Prostate gland (tissue), 2 donors: ENCODE data around the gene TNFRSF1B. TPM values are rescaled to one million over a fixed set of nuclear protein-coding genes. Genes with fewer than 3 reads are reported as not detected.

Source experiments
- DNase-seq: peaks from one replicate; pipeline ENCODE4 v3.0.0-alpha.2; 2019; ENCODE audit warnings: low spot score
- H3K27ac ChIP-seq, 2 donors: fragments of 200-600 bp; sonication (generic); 2 replicates each; pipeline ENCODE4 v1.5.1; 2017 to 2019
- H3K27me3 ChIP-seq: fragments of 200-600 bp; sonication (generic); replicated peaks from 2 replicates; pipeline ENCODE4 v1.5.1; 2019; ENCODE audit not compliant: insufficient read depth
- H3K36me3 ChIP-seq, 2 donors: fragments of 200-600 bp; sonication (generic); 1 replicate in 1 of 2; 2 replicates in 1 of 2; pipeline versions ENCODE4 v1.5.1 to v1.8.1; 2017 to 2019
- H3K4me1 ChIP-seq: fragments of 200-600 bp; sonication (generic); replicated peaks from 2 replicates; pipeline ENCODE4 v1.5.1; 2019
- H3K4me3 ChIP-seq, 2 donors: fragments of 200-600 bp; sonication (generic); 2 replicates each; pipeline ENCODE4 v1.5.1; 2017 to 2019
- H3K9me3 ChIP-seq: fragments of 200-600 bp; sonication (generic); 2 replicates; pipeline ENCODE4 v1.5.1; 2017
- POLR2A ChIP-seq: fragments of 450-650 bp; IDR thresholded peaks from one replicate; pipeline ENCODE4 v1.6.1; 2016; ENCODE audit warnings: antibody characterized with exemption, mild to moderate bottlenecking
- POLR2AphosphoS5 ChIP-seq: sonication (generic); formaldehyde crosslinking; IDR thresholded peaks from one replicate; pipeline ENCODE4 v1.6.1; 2017; ENCODE audit warnings: antibody characterized with exemption
- WGBS: methylation state at CpG from one replicate; pipeline ENCODE4 v1.1.5; 2018; 5-methylcytosine and 5-hydroxymethylcytosine counted together
- intact Hi-C: fragments of 100-400 bp; cut with DNase I; formaldehyde crosslinking; loops from one replicate; pipeline ENCODE4 v1.14.2; 2022
- total RNA-seq, 2 donors: library from RNA; depleted of rRNA; stranded (reverse); fragments of >200 nt; gene quantifications; one replicate each; pipeline ENCODE4 v1.1.0, GENCODE V29; 2016
- TF ChIP-seq, protein P1 (sequence below), 4 experiments: fragments of 200-600 bp in 2 of 4; fragments of 450-650 bp in 2 of 4; sonication (generic) in 2 of 4; IDR thresholded peaks; 1 replicate in 3 of 4; 2 replicates in 1 of 4; pipeline ENCODE4 v1.5.1; 2016 to 2019; ENCODE audit warnings: antibody characterized with exemption in 4 of 4, mild to moderate bottlenecking in 2 of 4, moderate library complexity in 2 of 4

The TNFRSF1B gene
- total RNA-seq, 2 donors from 2014 or later: 10.9 to 18.4 TPM

DNA sequence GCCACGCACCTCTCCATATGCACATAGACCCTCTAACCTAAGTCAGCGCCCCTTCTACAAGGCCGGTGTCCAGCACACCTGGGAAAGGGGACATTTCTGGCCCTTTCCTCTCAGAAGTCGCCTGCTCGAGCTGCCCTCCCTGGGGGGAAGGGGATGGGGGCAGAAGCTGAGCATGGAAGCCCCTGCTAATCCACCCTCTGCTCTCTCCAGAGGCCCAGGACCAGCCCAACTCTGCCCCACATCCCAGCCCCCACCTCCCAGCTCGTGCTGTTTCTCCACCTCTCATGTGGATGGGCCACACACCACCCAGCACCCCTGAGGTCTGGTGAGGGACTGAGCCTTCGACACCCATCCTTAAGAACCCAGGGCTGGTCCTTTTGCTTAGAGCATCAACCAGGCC lies 14.8 kb downstream of the TNFRSF1B start:
- no peak overlapping the region for H3K27ac ChIP-seq

DNA sequence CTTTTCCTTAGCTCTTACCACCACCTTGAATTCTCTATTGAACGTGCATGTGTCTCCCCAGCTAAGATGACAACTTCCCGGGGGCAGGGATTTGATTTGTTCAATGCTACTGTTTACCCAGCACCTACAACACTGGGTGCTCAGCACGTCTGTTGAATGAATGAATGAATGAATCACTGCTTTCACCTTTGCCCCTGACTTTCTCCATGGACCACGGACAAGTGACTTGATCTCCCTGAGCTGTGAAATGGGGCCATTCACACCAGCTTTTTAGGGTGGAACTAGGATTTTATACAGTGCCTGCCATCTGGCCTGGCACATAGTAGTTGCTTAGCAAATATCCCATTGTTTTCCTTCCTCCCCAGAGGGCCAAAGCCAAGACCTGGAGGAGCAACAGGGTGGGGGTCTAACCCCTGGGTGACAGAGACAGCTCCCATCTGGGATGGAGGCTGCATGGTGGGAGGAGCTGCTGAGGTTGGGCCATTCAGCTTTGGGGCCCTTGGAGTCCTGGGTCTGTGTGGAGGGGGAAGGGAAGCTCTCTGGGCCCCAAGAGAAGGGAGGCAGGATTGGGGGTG lies 15.7 kb downstream of the TNFRSF1B start:
- peak overlapping the region; percentile 23 to 30 for H3K27ac ChIP-seq
- peaks cover 2% of the 10 kb centered on the region for H3K27me3 ChIP-seq
- H3K4me1 ChIP-seq: no peaks in the 10 kb centered on the region
- DNase-seq: no peak
- no peak overlapping the region for H3K4me3 ChIP-seq
- no peaks in the 10 kb centered on the region for H3K36me3 ChIP-seq
- intact Hi-C loops: no loop called here
- no peaks in the 10 kb centered on the region for H3K9me3 ChIP-seq
- TF ChIP-seq, protein P1, sequence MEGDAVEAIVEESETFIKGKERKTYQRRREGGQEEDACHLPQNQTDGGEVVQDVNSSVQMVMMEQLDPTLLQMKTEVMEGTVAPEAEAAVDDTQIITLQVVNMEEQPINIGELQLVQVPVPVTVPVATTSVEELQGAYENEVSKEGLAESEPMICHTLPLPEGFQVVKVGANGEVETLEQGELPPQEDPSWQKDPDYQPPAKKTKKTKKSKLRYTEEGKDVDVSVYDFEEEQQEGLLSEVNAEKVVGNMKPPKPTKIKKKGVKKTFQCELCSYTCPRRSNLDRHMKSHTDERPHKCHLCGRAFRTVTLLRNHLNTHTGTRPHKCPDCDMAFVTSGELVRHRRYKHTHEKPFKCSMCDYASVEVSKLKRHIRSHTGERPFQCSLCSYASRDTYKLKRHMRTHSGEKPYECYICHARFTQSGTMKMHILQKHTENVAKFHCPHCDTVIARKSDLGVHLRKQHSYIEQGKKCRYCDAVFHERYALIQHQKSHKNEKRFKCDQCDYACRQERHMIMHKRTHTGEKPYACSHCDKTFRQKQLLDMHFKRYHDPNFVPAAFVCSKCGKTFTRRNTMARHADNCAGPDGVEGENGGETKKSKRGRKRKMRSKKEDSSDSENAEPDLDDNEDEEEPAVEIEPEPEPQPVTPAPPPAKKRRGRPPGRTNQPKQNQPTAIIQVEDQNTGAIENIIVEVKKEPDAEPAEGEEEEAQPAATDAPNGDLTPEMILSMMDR (IDR thresholded peaks at IDR 0.05): no peak
- no peak for TF ChIP-seq POLR2A
- no peak for TF ChIP-seq POLR2AphosphoS5
- whole genome bisulfite sequencing: 62% methylated on average over 4 of the region's 4 CpGs

More for the DNA sequence above, 14.8 kb downstream of the TNFRSF1B start:
- intact Hi-C loops: no loop called here
- H3K9me3 ChIP-seq: no peaks in the 10 kb centered on the region
- DNase-seq: no peak
- TF ChIP-seq POLR2AphosphoS5: no peak
- TF ChIP-seq POLR2A: no peak
- TF ChIP-seq, protein P1 (IDR thresholded peaks at IDR 0.05): no peak
- H3K4me3 ChIP-seq: no peak overlapping the region
- H3K4me1 ChIP-seq: no peaks in the 10 kb centered on the region
- no peaks in the 10 kb centered on the region for H3K36me3 ChIP-seq
- WGBS: 95% methylated on average over 7 of the region's 7 CpGs
- peaks cover 2% of the 10 kb centered on the region for H3K27me3 ChIP-seq

DNA sequence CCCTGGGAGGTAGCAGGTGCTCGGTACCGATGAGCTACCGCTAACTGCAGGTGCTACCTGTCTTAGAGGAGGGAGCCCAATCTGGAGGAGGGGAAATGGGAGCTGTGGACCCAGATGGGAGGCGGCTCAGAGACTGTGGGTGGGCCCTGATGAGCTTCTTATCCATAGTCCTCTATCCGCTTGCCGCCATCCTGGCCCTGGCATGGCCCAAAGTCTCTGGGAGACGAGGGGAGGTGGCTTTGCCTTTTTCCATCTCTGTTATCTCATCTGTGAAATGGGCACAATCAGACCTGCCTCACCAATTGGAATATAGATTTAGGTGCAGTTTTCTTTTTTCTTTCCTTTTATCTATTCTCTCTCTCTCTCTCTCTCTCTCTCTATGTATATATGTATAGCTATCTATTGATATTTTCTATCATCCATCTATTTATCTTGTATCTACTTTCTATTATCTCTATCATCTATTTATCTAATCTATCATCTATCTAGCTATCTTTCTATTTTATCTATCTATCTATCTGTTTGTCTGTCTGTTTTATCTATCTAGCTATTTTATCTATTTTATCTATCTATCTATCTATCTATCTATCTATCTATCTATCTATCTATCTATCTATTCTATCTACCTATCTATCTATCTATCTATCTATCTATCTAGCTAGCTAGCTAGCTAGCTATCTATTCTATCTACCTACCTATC lies 16.5 kb downstream of the TNFRSF1B start:
- peaks cover 2% of the 10 kb centered on the region for H3K27me3 ChIP-seq
- intact Hi-C loops: no loop called here
- no peaks in the 10 kb centered on the region for H3K9me3 ChIP-seq
- no peaks in the 10 kb centered on the region for H3K36me3 ChIP-seq
- TF ChIP-seq POLR2A: no peak
- no peak for TF ChIP-seq POLR2AphosphoS5
- TF ChIP-seq, protein P1 (IDR thresholded peaks at IDR 0.05): no peak
- WGBS: 83% methylated on average over 7 of the region's 7 CpGs
- H3K4me1 ChIP-seq: no peaks in the 10 kb centered on the region
- DNase-seq: no peak
- H3K4me3 ChIP-seq: no peak overlapping the region
- H3K27ac ChIP-seq: peak overlapping the region; percentile 59 to 69

DNA sequence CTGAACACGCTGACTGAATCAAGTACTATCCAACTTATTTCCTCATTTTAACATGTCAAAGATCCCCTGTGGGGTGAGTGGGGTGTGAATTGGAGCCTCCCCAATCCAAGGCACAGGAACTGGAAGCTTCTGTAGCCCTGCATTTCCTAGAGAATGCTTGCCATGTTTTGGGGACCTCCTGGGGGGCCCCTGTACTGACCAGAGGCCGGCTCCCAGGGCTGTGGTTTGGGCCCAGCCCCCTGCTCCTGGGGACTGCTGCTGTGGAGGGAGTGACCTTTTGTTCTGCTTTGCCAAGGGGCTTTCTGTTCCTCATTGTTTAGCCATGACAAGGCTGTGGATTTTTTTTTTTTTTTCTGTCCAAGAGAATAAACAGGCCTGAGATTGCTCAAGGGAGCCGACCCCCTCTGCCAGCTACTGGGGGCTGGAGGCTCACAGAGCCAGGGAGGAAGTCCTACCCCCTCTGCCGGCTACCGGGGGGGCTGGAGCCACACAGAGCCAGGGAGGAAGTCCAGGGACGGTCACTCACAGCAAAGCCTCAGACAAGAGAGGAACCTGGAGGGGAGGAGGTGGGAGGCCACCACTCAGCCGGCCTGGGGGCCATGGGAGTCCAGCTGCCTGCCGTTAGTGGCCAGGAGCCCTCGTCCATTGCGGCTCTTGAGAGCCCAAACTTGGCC lies 17.4 kb downstream of the TNFRSF1B start:
- H3K27me3 ChIP-seq: no peaks in the 10 kb centered on the region
- H3K36me3 ChIP-seq: no peaks in the 10 kb centered on the region
- 16% methylated on average over 10 of the region's 10 CpGs for WGBS
- no peaks in the 10 kb centered on the region for H3K4me1 ChIP-seq
- H3K9me3 ChIP-seq: no peaks in the 10 kb centered on the region
- no peak for TF ChIP-seq POLR2A
- TF ChIP-seq POLR2AphosphoS5: peak; percentile 40
- TF ChIP-seq, protein P1 (IDR thresholded peaks at IDR 0.05): peak in 1 of 4 experiments; percentile 13
- intact Hi-C loops: no loop called here
- peak; percentile 21 for DNase-seq
- H3K4me3 ChIP-seq: no peak overlapping the region
- H3K27ac ChIP-seq: peak overlapping the region; percentile 59 to 69
